IMR-90 (cell line): Measurements from ENCODE around the gene NXPE2. TPM values are rescaled to one million over a fixed set of nuclear protein-coding genes. Genes with fewer than 3 reads are reported as not detected.

Source experiments
- ATAC-seq: fragments of 200-7000 bp; cut with Tn5 transposase; 2 replicates; pipeline ENCODE4 v1.9.1; 2020; ENCODE audit warnings: low read depth, mild to moderate bottlenecking, moderate library complexity
- BruUV-seq: library from RNA; stranded (reverse); fragments of 400-500 nt; replicated peaks from 2 replicates; lab custom pipeline; 2021; lab: Mats Ljungman, UMichigan
- CTCF ChIA-PET: fragments of 300-600 bp; formaldehyde crosslinking; extraction: SDS; loops from one replicate; lab custom pipeline; 2021; ENCODE audit warnings: antibody characterized with exemption; lab: Yijun Ruan, JAX
- POLR2A ChIA-PET: fragments of 300-600 bp; sonication (Branson Sonifier 250); formaldehyde crosslinking; loops from one replicate; lab custom pipeline; 2022; ENCODE audit warnings: antibody characterized with exemption; ENCODE audit not compliant: unreplicated experiment; lab: Charles Lee
- DNase-seq: peaks from one replicate; pipeline ENCODE4 v3.0.0; 2013
- H2AFZ ChIP-seq: replicated peaks from 2 replicates; pipeline ENCODE3; 2013; ENCODE audit warnings: low read length, mild to moderate bottlenecking; ENCODE audit not compliant: poor library complexity
- H2AK5ac ChIP-seq: 2 replicates; pipeline ENCODE4 v1.6.1; 2013; ENCODE audit warnings: low read depth, low read length, inconsistent platforms
- H2AK9ac ChIP-seq: replicated peaks from 2 replicates; pipeline ENCODE3; 2013; ENCODE audit warnings: mild to moderate bottlenecking, low read depth, low read length, moderate library complexity; ENCODE audit not compliant: poor library complexity
- H2BK120ac ChIP-seq: 2 replicates; pipeline ENCODE4 v1.6.1; 2013; ENCODE audit warnings: low read depth, low read length, inconsistent platforms
- H2BK15ac ChIP-seq: 3 replicates; pipeline ENCODE4 v1.6.1; 2013; ENCODE audit warnings: low read depth, low read length, inconsistent platforms
- H2BK20ac ChIP-seq: 2 replicates; pipeline ENCODE4 v1.6.1; 2013; ENCODE audit warnings: low read depth, mild to moderate bottlenecking, inconsistent platforms, low read length, moderate library complexity
- H2BK5ac ChIP-seq: 2 replicates; pipeline ENCODE4 v1.6.1; 2013; ENCODE audit warnings: mild to moderate bottlenecking, low read depth, low read length, inconsistent platforms; ENCODE audit not compliant: poor library complexity, severe bottlenecking
- H3K14ac ChIP-seq: replicated peaks from 2 replicates; pipeline ENCODE4 v1.6.1; 2013; ENCODE audit warnings: low read depth, low read length, inconsistent platforms
- H3K18ac ChIP-seq: 2 replicates; pipeline ENCODE4 v1.6.1; 2013; ENCODE audit warnings: low read depth, low read length, control low read depth
- H3K23ac ChIP-seq: 2 replicates; pipeline ENCODE4 v1.6.1; 2013; ENCODE audit warnings: low read depth, low read length, inconsistent platforms
- H3K27ac ChIP-seq: 2 replicates; pipeline ENCODE4 v1.5.1; 2013; ENCODE audit warnings: mild to moderate bottlenecking, control low read depth, low read length; ENCODE audit not compliant: insufficient read depth
- H3K27me3 ChIP-seq: 2 replicates; pipeline ENCODE4 v1.6.1; 2013; ENCODE audit warnings: low read length; ENCODE audit not compliant: control insufficient read depth, insufficient read depth
- H3K36me3 ChIP-seq: 2 replicates; pipeline ENCODE4 v1.6.1; 2013; ENCODE audit warnings: low read length, mixed read lengths; ENCODE audit not compliant: control insufficient read depth, insufficient read depth
- H3K4ac ChIP-seq: 2 replicates; pipeline ENCODE4 v1.6.1; 2013; ENCODE audit warnings: low read depth, low read length, inconsistent platforms
- H3K4me1 ChIP-seq: 2 replicates; pipeline ENCODE4 v1.6.1; 2013; ENCODE audit warnings: low read length, mixed read lengths; ENCODE audit not compliant: control insufficient read depth, insufficient read depth
- H3K4me2 ChIP-seq: 2 replicates; pipeline ENCODE4 v1.6.1; 2013; ENCODE audit warnings: low read depth, mild to moderate bottlenecking, control low read depth, low read length, moderate library complexity
- H3K4me3 ChIP-seq: 2 replicates; pipeline ENCODE4 v1.5.1; 2013; ENCODE audit warnings: low read depth, mild to moderate bottlenecking, control low read depth, low read length, moderate library complexity; ENCODE audit not compliant: insufficient read depth
- H3K56ac ChIP-seq: 2 replicates; pipeline ENCODE4 v1.6.1; 2013; ENCODE audit warnings: low read length, inconsistent platforms; ENCODE audit not compliant: insufficient read depth; ENCODE audit errors: extremely low read depth
- H3K79me1 ChIP-seq, 2 experiments: 2 replicates each; pipeline ENCODE4 v1.6.1; 2013; ENCODE audit warnings: low read length in 2 of 2, inconsistent platforms in 1 of 2, low read depth in 1 of 2
- H3K9ac ChIP-seq: 2 replicates; pipeline ENCODE4 v1.6.1; 2013; ENCODE audit warnings: low read depth, low read length, control low read depth
- H3K9me1 ChIP-seq: 2 replicates; pipeline ENCODE4 v1.6.1; 2013; ENCODE audit warnings: low read length, inconsistent platforms; ENCODE audit not compliant: insufficient read depth
- H3K9me3 ChIP-seq: 2 replicates; pipeline ENCODE4 v1.6.1; 2013; ENCODE audit warnings: low read length; ENCODE audit not compliant: control insufficient read depth, insufficient read depth
- H4K20me1 ChIP-seq: 2 replicates; pipeline ENCODE4 v1.6.1; 2013; ENCODE audit warnings: low read length, inconsistent platforms; ENCODE audit not compliant: insufficient read depth
- H4K5ac ChIP-seq: 2 replicates; pipeline ENCODE4 v1.6.1; 2013; ENCODE audit warnings: mild to moderate bottlenecking, low read depth, low read length, control low read depth
- H4K8ac ChIP-seq, 2 experiments: 2 replicates each; pipeline ENCODE4 v1.6.1; 2013; ENCODE audit warnings: low read depth in 2 of 2, low read length in 2 of 2, control low read depth in 1 of 2, inconsistent platforms in 1 of 2
- H4K91ac ChIP-seq: 2 replicates; pipeline ENCODE4 v1.6.1; 2013; ENCODE audit warnings: low read depth, low read length, inconsistent platforms; ENCODE audit not compliant: insufficient read depth
- MXI1 ChIP-seq: IDR thresholded peaks from 2 replicates; pipeline ENCODE4 v1.6.1; 2012; ENCODE audit warnings: low read depth, mild to moderate bottlenecking, low read length, moderate library complexity, borderline replicate concordance
- WGBS, 2 experiments: methylation state at CpG; one replicate each; pipeline versions ENCODE4 v1.1.5 to v1.1.7; 2013; ENCODE audit warnings: missing lambda C conversion rate in 2 of 2; ENCODE audit not compliant: insufficient read length in 1 of 2; ENCODE audit errors: extremely low coverage in 2 of 2; 5-methylcytosine and 5-hydroxymethylcytosine counted together
- dilution Hi-C: fragments of 300-500 bp; cut with HindIII; formaldehyde crosslinking; loops from one replicate; pipeline ENCODE4 v1.14.3; 2018; ENCODE audit warnings: low sequenced_read_pairs; ENCODE audit not compliant: unreplicated experiment
- in situ Hi-C: fragments of 300-500 bp; cut with MboI; formaldehyde crosslinking; loops from 3 replicates; pipeline ENCODE4 v1.14.3; 2019; ENCODE audit warnings: low sequenced_read_pairs, inconsistent platforms, mixed read lengths
- intact Hi-C: fragments of 100-400 bp; cut with micrococcal nuclease; formaldehyde crosslinking; loops from 2 replicates; pipeline ENCODE4 v1.10.0; 2022
- polyA plus RNA-seq, 3 experiments: library from polyadenylated mRNA; depleted of rRNA; stranded (reverse); fragments of >200 nt; gene quantifications; 2 replicates each; pipeline ENCODE4 v1.2.3, GENCODE V29; 2012; ENCODE audit warnings: low replicate concordance in 1 of 3
- total RNA-seq: library from RNA; depleted of rRNA; stranded (reverse); fragments of >200 nt; gene quantifications from 2 replicates; pipeline ENCODE4 v1.2.3, GENCODE V29; 2012
- TF ChIP-seq, protein P1 (sequence below): conservative IDR thresholded peaks from 2 replicates; pipeline ENCODE4 v1.5.1; 2012; ENCODE audit warnings: mild to moderate bottlenecking, low read depth, low read length, improper control_type of control experiment
- TF ChIP-seq, protein P2 (sequence below): fragments of 150-350 bp; IDR thresholded peaks from 2 replicates; pipeline ENCODE4 v1.6.1; 2017; ENCODE audit warnings: mild to moderate bottlenecking, antibody characterized with exemption, low read length, low read depth

NXPE2 gene
- total and polyA plus RNA-seq, 2 of the 4 experiments (the other 2 are of a cell fraction): not detected

DNA sequence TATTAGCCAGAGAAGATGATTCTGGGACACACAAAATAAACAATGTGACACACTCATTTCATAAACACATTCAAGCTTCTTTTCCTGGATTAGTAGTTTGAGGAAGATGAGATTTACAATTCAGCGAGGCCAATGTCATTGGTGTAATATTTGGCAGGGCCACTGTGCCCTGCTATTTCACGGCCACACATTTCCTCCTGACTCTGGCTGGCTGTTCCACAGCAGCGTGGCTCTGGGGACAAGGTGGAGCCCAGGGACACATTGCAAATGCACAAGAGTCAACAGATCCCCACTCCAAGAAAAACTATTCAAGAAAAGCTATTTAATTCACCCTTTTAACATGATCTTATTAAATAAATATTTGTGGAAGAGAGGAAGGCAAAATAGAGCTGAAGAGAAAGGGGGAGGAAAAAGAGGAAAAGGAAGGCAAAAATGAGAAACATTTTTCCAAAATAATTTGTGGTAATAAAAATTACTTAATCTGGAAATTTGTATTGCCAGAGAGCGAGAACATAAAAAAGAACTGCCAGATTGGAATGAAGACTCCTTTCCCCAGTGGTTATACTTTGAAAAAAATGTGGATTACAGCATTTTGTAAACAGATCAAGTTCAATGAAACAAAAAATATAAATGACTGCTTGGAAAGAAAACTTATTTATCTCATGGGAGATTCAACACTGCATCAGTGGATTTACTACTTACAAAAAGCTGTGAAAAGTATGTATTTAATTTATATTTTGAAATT lies 27.1 kb downstream of the NXPE2 start:
- Histone ChIP-seq H3K9ac (no peak overlapping the region), H3K4me3 (no peak overlapping the region), H3K4me2 (no peak overlapping the region), H3K23ac (no peak overlapping the region), H2BK15ac (no peak overlapping the region), H3K4me1 (no peaks in the 10 kb centered on the region), H4K8ac (no peak overlapping the region), H2AK9ac (no peak overlapping the region), H2BK20ac (no peak overlapping the region), H3K27ac (no peak overlapping the region), H3K79me1 (no peaks in the 10 kb centered on the region), H3K56ac (no peak overlapping the region), H3K9me3 (no peaks in the 10 kb centered on the region), H4K5ac (no peak overlapping the region), H4K91ac (no peak overlapping the region), H3K9me1 (no peaks in the 10 kb centered on the region), H3K18ac (no peak overlapping the region), H2BK5ac (no peak overlapping the region), H2AFZ (no peak overlapping the region), H3K4ac (no peak overlapping the region), H2BK120ac (no peak overlapping the region), H3K36me3 (no peaks in the 10 kb centered on the region), H4K20me1 (no peaks in the 10 kb centered on the region), H2AK5ac (no peak overlapping the region), H3K27me3 (no peaks in the 10 kb centered on the region), H3K14ac (no peak overlapping the region)
- BruUV-seq: no TSS peak
- POLR2A ChIA-PET: no interaction called here
- dilution Hi-C loops: no loop called here
- TF ChIP-seq, protein P1, sequence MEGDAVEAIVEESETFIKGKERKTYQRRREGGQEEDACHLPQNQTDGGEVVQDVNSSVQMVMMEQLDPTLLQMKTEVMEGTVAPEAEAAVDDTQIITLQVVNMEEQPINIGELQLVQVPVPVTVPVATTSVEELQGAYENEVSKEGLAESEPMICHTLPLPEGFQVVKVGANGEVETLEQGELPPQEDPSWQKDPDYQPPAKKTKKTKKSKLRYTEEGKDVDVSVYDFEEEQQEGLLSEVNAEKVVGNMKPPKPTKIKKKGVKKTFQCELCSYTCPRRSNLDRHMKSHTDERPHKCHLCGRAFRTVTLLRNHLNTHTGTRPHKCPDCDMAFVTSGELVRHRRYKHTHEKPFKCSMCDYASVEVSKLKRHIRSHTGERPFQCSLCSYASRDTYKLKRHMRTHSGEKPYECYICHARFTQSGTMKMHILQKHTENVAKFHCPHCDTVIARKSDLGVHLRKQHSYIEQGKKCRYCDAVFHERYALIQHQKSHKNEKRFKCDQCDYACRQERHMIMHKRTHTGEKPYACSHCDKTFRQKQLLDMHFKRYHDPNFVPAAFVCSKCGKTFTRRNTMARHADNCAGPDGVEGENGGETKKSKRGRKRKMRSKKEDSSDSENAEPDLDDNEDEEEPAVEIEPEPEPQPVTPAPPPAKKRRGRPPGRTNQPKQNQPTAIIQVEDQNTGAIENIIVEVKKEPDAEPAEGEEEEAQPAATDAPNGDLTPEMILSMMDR: no peak
- TF ChIP-seq MXI1: no peak
- TF ChIP-seq, protein P2, sequence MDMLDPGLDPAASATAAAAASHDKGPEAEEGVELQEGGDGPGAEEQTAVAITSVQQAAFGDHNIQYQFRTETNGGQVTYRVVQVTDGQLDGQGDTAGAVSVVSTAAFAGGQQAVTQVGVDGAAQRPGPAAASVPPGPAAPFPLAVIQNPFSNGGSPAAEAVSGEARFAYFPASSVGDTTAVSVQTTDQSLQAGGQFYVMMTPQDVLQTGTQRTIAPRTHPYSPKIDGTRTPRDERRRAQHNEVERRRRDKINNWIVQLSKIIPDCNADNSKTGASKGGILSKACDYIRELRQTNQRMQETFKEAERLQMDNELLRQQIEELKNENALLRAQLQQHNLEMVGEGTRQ: no peak
- WGBS, 2 experiments: no CpG with 5 or more reads among the region's 4 CpGs
- in situ Hi-C loops: no loop called here
- CTCF ChIA-PET: interaction anchor here (0.6 kb wide), 1 partner anchor 345 kb away, joined by 3 read pairs; no protein-coding TSS in a partner anchor
- no peak for DNase-seq
- no peak for ATAC-seq
- intact Hi-C loops: no loop called here
